Mucosa of gallbladder (tissue), 1 donor: Measurements from ENCODE around the gene MON1A. TPM values are rescaled to one million over a fixed set of nuclear protein-coding genes. Genes with fewer than 3 reads are reported as not detected.

Source experiments
- total RNA-seq: library from RNA; stranded (reverse); gene quantifications from one replicate; pipeline ENCODE4 v1.2.1, GENCODE V29; 2021
- donor health status: DM: no; HTN: no; CAD: no.

Gene MON1A
- total RNA-seq, 1 donor from 2014 or later = 9.7 TPM

Other genes starting within 250 kb of the MON1A start
- gene MST1, start 240.3 kb downstream of the MON1A start, total RNA-seq = 45.5 TPM
- 55.6 TPM for gene RNF123, start 240.3 kb downstream of the MON1A start, total RNA-seq
- gene AMIGO3, start 210.1 kb downstream of the MON1A start, total RNA-seq = 0.43 TPM
- 51.9 TPM for gene GMPPB, start 205.9 kb downstream of the MON1A start, total RNA-seq
- 46.1 TPM for gene IP6K1, start 143.3 kb downstream of the MON1A start, total RNA-seq
- 0.09 TPM for gene CDHR4, start 129.9 kb downstream of the MON1A start, total RNA-seq
- gene INKA1, start 126.5 kb downstream of the MON1A start, total RNA-seq = 4.4 TPM
- gene UBA7, start 115.9 kb downstream of the MON1A start, total RNA-seq = 122 TPM
- 2.4 TPM for gene TRAIP, start 73.2 kb downstream of the MON1A start, total RNA-seq
- gene CAMKV, start 59.9 kb downstream of the MON1A start, total RNA-seq = 0.09 TPM
- 131 TPM for gene MST1R, start 25.9 kb downstream of the MON1A start, total RNA-seq
- 89.2 TPM for gene RBM6, start 10.3 kb upstream of the MON1A start, total RNA-seq
- gene RBM5, start 159.1 kb upstream of the MON1A start, total RNA-seq = 132 TPM
- gene SEMA3F, start 225.5 kb upstream of the MON1A start, total RNA-seq = 34.1 TPM